Sigmoid colon (tissue), 3 donors: ENCODE measurements around the gene FHIP1A.

Experiments
- POLR2A ChIP-seq, 2 donors: fragments of 450-650 bp; IDR thresholded peaks; one replicate each; pipeline ENCODE4 v1.6.1; 2016; ENCODE audit warnings: antibody characterized with exemption in 2 of 2, mild to moderate bottlenecking in 2 of 2, moderate library complexity in 2 of 2
- TF ChIP-seq, protein P1 (sequence below), 4 experiments: fragments of 450-650 bp in 3 of 4; fragments of 200-600 bp in 1 of 4; IDR thresholded peaks; one replicate each; pipeline ENCODE4 v1.5.1; 2016 to 2019; ENCODE audit warnings: antibody characterized with exemption in 4 of 4, mild to moderate bottlenecking in 3 of 4, moderate library complexity in 2 of 4

- TF ChIP-seq, protein P1, sequence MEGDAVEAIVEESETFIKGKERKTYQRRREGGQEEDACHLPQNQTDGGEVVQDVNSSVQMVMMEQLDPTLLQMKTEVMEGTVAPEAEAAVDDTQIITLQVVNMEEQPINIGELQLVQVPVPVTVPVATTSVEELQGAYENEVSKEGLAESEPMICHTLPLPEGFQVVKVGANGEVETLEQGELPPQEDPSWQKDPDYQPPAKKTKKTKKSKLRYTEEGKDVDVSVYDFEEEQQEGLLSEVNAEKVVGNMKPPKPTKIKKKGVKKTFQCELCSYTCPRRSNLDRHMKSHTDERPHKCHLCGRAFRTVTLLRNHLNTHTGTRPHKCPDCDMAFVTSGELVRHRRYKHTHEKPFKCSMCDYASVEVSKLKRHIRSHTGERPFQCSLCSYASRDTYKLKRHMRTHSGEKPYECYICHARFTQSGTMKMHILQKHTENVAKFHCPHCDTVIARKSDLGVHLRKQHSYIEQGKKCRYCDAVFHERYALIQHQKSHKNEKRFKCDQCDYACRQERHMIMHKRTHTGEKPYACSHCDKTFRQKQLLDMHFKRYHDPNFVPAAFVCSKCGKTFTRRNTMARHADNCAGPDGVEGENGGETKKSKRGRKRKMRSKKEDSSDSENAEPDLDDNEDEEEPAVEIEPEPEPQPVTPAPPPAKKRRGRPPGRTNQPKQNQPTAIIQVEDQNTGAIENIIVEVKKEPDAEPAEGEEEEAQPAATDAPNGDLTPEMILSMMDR (IDR thresholded peaks at IDR 0.05): no peak
- no peak for TF ChIP-seq POLR2A (IDR thresholded peaks at IDR 0.05)
Observed at GRCh38 chr4:151389311-151389710, 19.7 kb upstream of the FHIP1A start.
